HG03565 (cell line): ENCODE measurements around the gene GOLGA5.

Experiments
- ATAC-seq: cut with Tn5 transposase; IDR thresholded peaks from one replicate; pipeline ENCODE4 v1.9.1; 2021; ENCODE audit warnings: mild to moderate bottlenecking, moderate library complexity; ENCODE audit not compliant: unreplicated experiment

GOLGA5 gene

GRCh38 chr14:92874962-92875661, 81.0 kb downstream of the GOLGA5 start:
- no peak for ATAC-seq

- no peak for ATAC-seq
Measured at GRCh38 chr14:92877757-92878431, 83.8 kb downstream of the GOLGA5 start.

- ATAC-seq: no peak
Measured at GRCh38 chr14:92880351-92880750, 86.2 kb downstream of the GOLGA5 start.

GRCh38 chr14:92880851-92881250, 86.7 kb downstream of the GOLGA5 start:
- ATAC-seq: no peak

- no peak for ATAC-seq
Measured at GRCh38 chr14:92883066-92883465, 89.0 kb downstream of the GOLGA5 start.

GRCh38 chr14:92884410-92884809, 90.3 kb downstream of the GOLGA5 start:
- ATAC-seq: no peak

- ATAC-seq: no peak
Measured at GRCh38 chr14:92885279-92886061, 91.4 kb downstream of the GOLGA5 start.

- no peak for ATAC-seq
Measured at GRCh38 chr14:92886337-92886736, 92.2 kb downstream of the GOLGA5 start.

- no peak for ATAC-seq
Measured at GRCh38 chr14:92887157-92887556, 93.1 kb downstream of the GOLGA5 start.

GRCh38 chr14:92888896-92889295, 94.8 kb downstream of the GOLGA5 start:
- no peak for ATAC-seq
